Measurements from ENCODE around the gene GNAS.

Gene GNAS

GRCh38 chr20:58836616-58837204, 15.8 kb upstream of the GNAS start:
- in situ Hi-C loops (cut with HindIII; ENCODE audit: low sequenced_read_pairs): no loop called here
- H3K4me3 ChIP-seq (ENCODE audit: low read depth, low read length): no peak overlapping the region
- no peak for DNase-seq (ENCODE audit: low read depth)
- no peak for TF ChIP-seq CTCF (IDR thresholded peaks at IDR 0.05; ENCODE audit: low read depth, low read length, missing control alignments)

GRCh38 chr20:58837717-58838116, 14.8 kb upstream of the GNAS start:
- no peak overlapping the region for H3K4me3 ChIP-seq (ENCODE audit: low read depth, low read length)
- in situ Hi-C loops (cut with HindIII; ENCODE audit: low sequenced_read_pairs): no loop called here
- DNase-seq (ENCODE audit: low read depth): no peak
- TF ChIP-seq CTCF (IDR thresholded peaks at IDR 0.05; ENCODE audit: low read depth, low read length, missing control alignments): no peak

- no peak for DNase-seq (ENCODE audit: low read depth)
- TF ChIP-seq CTCF (IDR thresholded peaks at IDR 0.05; ENCODE audit: low read depth, low read length, missing control alignments): no peak
- no peak overlapping the region for H3K4me3 ChIP-seq (ENCODE audit: low read depth, low read length)
- in situ Hi-C loops (cut with HindIII; ENCODE audit: low sequenced_read_pairs): no loop called here
Observed at GRCh38 chr20:58838174-58838573, 14.3 kb upstream of the GNAS start.

GRCh38 chr20:58839474-58839874, 13.0 kb upstream of the GNAS start:
- in situ Hi-C loops (cut with HindIII; ENCODE audit: low sequenced_read_pairs): no loop called here
- no peak for DNase-seq (ENCODE audit: low read depth)
- H3K4me3 ChIP-seq (ENCODE audit: low read depth, low read length): peak overlapping the region; percentile 12
- TF ChIP-seq CTCF (IDR thresholded peaks at IDR 0.05; ENCODE audit: low read depth, low read length, missing control alignments): peak; percentile 43

- in situ Hi-C loops (cut with HindIII; ENCODE audit: low sequenced_read_pairs): loop anchor here (10.0 kb wide), 1 partner anchor 595 kb away; no protein-coding TSS in a partner anchor
- H3K4me3 ChIP-seq (ENCODE audit: low read depth, low read length): peak overlapping the region; percentile 12
- no peak for DNase-seq (ENCODE audit: low read depth)
- no peak for TF ChIP-seq CTCF (IDR thresholded peaks at IDR 0.05; ENCODE audit: low read depth, low read length, missing control alignments)
Observed at GRCh38 chr20:58839991-58840747, 12.3 kb upstream of the GNAS start.

- DNase-seq (ENCODE audit: low read depth): no peak
- in situ Hi-C loops (cut with HindIII; ENCODE audit: low sequenced_read_pairs): loop anchor here (10.0 kb wide), 1 partner anchor 596 kb away; no protein-coding TSS in a partner anchor
- no peak overlapping the region for H3K4me3 ChIP-seq (ENCODE audit: low read depth, low read length)
- no peak for TF ChIP-seq CTCF (IDR thresholded peaks at IDR 0.05; ENCODE audit: low read depth, low read length, missing control alignments)
Observed at GRCh38 chr20:58840816-58841538, 11.5 kb upstream of the GNAS start.

Data from astrocyte of the cerebellum (primary cell).